Bronchus fibroblast of lung (primary cell): Measurements from ENCODE around the gene ORC1. TPM values are rescaled to one million over a fixed set of nuclear protein-coding genes. Genes with fewer than 3 reads are reported as not detected.

Experiments used
- total RNA-seq: library from RNA; depleted of rRNA; stranded (reverse); fragments of >200 nt; gene quantifications from 2 replicates; pipeline ENCODE4 v1.2.3, GENCODE V29; 2015

ORC1 gene
- 13.1 and 14.5 TPM in 2 replicates for total RNA-seq

DNA sequence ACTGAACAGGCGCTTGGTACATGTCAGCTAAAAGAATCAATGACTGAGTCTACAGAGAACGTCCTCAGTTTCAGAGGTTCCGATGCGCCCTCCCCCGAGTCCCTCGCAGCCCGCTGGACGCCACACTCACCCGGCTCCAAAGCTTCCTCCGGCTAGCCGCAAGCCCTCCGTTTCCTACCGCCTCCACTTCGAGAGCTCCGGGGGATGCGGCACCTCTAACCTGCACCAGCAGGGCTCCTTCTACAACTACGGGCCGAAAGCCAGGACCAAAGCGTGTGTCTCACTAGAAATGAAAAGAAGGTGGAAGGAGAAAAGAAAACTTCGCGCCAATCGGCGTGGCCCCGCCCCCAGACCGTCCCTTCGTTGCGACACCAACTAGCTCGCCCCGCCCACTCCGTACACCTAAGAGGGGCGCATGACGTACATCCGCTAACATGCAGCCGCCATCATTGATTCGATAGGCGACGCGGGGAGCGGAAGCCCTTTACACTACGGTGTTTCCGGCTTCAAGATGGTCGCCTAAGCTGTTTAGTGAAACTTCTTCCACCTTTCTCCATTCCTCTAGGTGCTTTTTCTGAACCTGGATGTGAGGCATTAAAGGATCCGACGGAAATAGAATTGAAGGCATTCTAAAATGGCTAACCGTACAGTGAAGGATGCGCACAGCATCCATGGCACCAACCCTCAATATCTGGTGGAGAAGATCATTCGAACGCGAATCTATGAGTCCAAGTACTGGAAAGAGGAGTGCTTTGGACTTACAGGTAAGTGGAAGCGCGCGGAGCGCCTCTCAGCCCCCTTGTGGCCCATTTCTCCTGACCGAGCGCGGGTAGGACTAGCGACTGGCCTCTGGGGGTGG is at the start of gene ORC1, which contains the start of gene PRPF38A:
ORC1 (minus strand) TSS at position 308 of the 859 bp plus-strand sequence. CDS start 2,200 bp downstream, outside the sequence.
PRPF38A (plus strand) TSS at position 487 of the 859 bp plus-strand sequence; CDS start at position 635, 148 bp downstream.

DNA sequence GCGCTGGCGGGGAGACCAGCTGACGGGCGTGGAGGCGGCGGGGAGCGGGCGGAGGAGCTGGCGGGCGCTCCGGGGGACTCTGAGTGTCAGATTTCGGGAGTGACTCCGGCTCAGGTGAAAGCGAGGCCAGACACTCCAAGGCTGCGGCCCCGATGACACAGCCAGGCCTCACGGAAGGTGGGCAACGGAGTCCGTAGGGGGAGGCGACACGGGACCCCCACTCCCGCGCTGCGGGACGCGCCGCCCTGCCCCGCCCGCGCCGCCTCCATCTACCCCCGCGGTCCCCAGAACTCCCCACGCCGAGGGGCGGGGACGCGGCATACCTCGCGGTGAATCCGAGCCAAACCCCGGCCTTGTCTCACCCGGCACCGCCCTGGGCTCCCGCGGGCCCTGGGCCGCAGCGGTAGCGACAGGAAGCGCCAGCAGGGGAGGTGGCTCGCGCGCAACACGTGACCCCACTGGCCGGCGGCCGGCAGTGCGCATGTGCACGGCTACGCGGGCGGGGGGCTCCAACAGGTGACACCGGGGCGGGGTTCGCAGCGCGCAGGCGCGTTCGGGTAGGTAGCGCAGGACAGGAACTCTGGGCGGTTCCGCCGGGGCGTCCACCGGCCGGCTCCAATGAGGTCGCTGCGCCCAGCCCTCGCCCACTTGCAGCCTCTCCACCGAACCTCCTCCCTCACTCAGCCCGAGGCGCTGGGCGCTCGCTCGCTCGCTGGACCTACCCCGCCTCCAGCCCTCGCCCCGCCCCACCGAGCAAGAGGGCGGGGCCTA is 38.3 kb downstream of the ORC1 start, which contains the start of gene CC2D1B:
CC2D1B (minus strand) TSS at position 460 of the 771 bp plus-strand sequence. CDS start 1,585 bp downstream, outside the sequence.

Other genes starting within 250 kb of the ORC1 start
- 22.1 and 24.7 TPM in 2 replicates for gene CC2D1B, start 38.2 kb downstream of the ORC1 start, total RNA-seq
- gene PRPF38A, start 179 bp upstream of the ORC1 start, total RNA-seq: 14.0 and 19.2 TPM in 2 replicates
- 12.9 and 13.8 TPM in 2 replicates for gene TUT4, start 148.7 kb upstream of the ORC1 start, total RNA-seq
- gene GPX7, start 197.9 kb upstream of the ORC1 start, total RNA-seq: 52.2 and 55.5 TPM in 2 replicates
- not detected in 2 replicates for gene SHISAL2A, start 228.7 kb upstream of the ORC1 start, total RNA-seq